ENCODE results near the gene CIROP.

GRCh38 chr14:23052182-23052623, 52.6 kb downstream of the CIROP start:
- no peak for TF ChIP-seq CTCF (IDR thresholded peaks at IDR 0.05)
- TF ChIP-seq POLR2A (IDR thresholded peaks at IDR 0.05): no peak

Data from lower leg skin (tissue), 3 donors.